Activated T-helper 1 cell treated with anti-CD3 and anti-CD28 coated beads, Interleukin-2, amount 50 U/mL, for 16 hours (primary cell): Measurements from ENCODE around the gene SMOC1.

Source experiments
- DNase-seq, 2 donors: peaks; one replicate each; pipeline ENCODE4 v3.0.0-alpha.2; 2020; ENCODE audit warnings: low read depth in 1 of 2, low spot score in 1 of 2

SMOC1 gene

GRCh38 chr14:69941768-69942742 is 62.8 kb downstream of the SMOC1 start:
- no peak for DNase-seq

DNA sequence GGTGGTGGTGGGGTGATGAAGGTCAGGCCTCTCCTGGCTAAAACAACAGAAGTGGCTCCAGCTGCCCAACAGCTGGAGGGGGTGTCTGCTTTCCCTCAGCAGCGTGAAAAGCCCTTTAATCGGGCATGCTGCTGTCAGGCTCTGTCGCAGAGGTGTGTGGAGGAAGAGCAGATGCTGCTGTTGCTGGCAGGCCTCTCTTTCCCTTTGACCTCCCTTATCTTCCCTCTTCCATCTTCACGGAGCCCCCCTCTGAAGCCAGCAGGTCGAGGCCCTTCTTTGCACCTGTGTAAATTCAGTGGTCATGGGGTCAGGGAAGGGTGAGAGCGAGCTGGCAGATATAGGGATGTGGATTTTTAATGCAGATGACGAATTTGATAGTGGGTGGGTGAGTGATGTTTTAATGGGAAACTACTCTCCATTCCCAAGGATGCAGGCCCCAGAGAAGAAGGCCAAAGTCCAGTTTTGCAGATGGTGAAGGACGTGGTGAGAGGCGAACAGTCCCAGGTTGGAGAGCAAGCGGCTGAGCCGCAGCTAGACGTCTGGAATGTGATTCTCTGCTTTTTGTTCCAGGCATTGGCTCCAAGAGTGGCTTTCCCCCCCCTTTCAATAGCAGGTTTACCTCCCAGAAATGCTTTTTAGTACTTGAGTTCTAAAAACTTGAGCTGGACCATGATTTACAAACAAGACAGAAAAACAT is 64.0 kb downstream of the SMOC1 start:
- no peak for DNase-seq

DNA sequence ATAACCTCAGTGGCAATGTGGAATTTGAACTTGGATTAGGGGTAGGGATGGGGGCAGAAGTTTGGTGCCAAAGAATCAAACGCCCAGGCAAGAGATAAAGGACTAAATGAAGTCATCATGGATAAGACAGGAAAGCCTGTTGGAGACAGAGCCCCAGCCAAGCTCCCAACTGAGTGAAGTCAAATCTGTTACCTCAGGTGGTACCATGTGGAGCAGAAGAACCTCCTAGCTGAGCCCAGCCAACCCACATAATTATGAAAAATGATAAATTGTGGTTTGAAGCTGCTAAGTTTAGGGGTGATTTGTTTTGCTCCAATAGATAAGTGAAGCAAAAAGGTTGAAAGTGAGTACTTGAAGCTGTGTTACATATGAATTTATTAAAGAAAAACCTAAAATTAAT is 66.1 kb downstream of the SMOC1 start:
- no peak for DNase-seq

DNA sequence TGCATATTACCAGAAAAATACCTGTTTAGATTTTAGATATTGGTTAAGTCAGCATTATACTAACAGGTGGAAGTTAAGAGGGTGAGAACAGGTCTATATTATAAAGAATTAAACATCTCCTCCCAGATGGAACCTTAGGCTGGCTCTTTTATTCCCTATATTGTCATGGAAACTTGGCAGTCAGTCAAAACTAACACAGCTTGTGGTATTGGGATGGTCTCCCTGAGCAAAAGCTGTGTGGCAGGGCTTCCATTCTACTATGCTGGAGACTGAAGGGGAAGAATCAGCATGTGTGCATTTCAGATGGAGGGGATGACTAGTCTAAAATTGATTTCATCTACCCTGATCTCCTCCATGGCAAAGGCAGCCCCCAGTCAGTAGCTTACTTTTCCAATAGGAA is 66.7 kb downstream of the SMOC1 start:
- DNase-seq: no peak

GRCh38 chr14:69948351-69948750 is 69.1 kb downstream of the SMOC1 start:
- DNase-seq: no peak

DNA sequence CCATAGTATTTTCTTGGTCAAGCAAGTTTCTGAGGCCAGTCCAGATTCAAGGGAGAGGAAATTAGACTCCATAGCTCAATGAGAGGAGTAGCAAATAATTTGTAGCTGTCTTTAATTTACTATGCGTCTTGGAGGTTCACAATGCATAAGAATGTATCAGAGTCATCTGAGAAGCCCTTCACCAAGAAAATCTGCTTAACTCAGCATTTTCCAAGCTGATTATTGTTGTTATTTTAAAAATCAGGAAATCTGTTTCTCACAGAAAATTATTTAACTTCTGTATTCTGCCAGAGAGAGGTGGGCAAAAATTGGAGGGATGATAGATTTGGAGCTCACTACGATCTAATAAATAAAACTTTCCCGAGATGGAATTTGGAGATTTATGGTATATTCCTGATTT is 72.0 kb downstream of the SMOC1 start:
- DNase-seq: no peak

GRCh38 chr14:69951935-69952334 is 72.7 kb downstream of the SMOC1 start:
- no peak for DNase-seq

DNA sequence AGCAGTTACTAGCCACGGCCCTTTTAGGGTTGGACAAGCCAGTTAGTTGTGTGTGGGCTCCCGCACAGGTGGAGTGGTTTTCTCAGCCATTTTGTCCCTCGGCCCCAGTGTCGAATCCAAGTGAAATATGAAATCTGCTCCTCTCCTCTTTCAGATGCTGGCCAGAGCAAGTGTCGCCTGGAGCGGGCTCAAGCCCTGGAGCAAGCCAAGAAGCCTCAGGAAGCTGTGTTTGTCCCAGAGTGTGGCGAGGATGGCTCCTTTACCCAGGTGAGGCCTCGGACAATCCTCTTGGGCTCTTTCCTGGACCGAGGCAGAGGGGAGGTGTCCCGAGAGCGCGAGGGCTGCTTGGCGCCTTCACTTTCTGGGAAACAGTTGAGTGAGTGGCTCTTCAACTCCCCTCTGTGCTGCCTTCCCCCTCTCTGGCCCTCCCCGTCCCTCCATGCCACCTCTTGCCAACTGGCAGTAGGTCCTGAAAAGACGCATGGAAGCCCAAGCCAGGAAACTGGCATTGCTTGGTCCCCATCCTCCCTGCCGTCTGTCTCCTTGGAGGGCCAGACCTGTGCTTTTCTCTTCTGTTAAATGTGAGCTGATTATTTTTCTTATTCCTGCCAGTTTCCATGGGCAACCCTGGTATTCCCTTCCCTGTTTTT is 74.2 kb downstream of the SMOC1 start:
- DNase-seq: no peak

GRCh38 chr14:69955855-69956845 is 76.9 kb downstream of the SMOC1 start:
- no peak for DNase-seq

DNA sequence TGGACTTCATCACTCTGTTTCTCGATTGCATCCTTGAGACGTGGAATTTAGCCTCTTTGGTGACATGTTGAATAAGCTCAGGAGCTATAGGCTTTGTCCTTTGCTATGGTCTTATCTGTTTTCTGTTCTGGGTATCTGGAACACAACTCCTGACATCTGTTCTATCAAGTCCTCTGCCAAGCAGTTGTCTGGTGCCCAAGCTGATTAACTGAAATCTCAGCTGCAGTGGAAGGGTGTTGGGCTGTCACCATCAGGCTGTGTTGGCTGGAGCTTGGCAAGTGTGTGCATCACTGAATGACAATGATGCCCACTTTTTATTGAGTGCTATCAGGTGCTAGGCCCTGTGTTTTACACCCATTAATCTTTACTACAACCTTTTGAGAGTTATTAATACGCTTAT is 77.8 kb downstream of the SMOC1 start:
- DNase-seq: no peak

GRCh38 chr14:69957986-69958385 is 78.8 kb downstream of the SMOC1 start:
- no peak for DNase-seq

DNA sequence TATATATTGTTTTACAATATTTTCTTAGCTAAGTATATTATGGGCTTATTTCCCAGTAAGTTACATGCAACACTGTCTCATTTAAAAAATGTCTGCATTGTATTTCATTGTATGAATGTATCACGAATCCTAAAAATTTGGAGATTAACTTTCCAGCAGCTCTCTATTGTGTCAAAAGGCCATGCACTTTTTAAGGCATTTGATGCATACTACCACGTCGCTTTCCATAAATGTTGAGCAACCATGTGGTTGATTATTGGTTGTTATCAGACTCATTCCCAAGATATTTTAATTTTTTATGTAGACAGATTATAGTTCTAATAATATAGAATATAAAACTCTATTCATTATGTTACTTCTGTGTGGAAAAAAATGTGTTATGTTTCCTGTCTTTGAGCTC is 79.9 kb downstream of the SMOC1 start:
- no peak for DNase-seq

DNA sequence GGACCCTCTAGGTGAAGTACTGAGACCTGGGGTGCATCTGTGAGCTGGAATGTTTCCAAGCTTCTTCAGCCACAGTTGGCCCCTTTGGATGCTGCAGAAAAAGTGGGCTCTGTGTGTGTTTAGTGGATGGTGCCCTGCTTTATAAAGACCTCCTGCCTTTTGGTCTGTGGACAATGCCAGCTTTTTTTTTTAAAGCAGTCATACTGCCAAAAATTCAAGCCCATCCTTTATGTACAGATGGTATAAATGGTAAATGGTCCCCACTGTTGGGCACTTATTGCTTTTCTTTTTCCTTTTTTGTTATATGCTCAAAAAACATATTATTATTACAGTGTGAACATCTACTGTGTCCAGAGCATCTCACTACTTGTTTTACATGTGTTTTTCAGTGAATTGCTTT is 81.1 kb downstream of the SMOC1 start:
- no peak for DNase-seq

DNA sequence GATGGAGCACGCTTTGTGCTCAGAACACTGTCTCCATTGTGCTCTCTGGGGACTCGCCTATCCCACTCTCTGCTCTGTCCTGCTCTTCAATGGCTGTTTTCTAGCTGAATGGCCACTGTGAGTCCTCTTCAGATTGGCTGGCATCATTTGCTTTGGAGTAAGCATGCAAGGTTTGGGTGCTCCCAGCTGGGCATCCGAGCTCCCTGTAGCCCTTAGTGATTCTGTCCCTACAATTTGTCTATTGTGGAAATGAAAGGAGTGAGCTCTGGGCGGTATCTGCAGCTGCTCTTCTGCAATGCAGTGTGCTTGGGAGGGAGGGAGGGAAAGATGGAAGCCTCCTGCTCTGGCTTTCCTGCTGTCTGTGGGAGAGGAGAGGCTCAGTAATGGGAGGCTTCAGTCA is 84.8 kb downstream of the SMOC1 start:
- DNase-seq: no peak

DNA sequence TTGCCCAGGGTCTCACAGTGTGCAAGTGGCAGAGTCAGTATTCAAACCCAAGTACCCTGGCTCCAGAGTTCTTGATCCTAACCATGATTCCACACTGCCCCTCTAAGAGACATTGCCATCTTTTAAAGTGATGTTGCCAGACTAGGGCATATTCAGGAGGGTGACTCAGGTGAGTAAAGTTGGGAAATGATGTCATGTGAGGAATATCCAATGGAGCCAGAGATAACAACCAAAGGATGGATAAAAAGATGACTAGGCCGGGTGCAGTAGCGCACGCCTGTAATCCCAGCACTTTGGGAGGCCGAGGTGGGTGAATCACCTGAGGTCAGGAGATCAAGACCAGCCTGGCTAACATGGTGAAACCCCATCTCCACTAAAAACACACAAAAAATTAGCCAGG is 85.6 kb downstream of the SMOC1 start:
- DNase-seq: no peak

DNA sequence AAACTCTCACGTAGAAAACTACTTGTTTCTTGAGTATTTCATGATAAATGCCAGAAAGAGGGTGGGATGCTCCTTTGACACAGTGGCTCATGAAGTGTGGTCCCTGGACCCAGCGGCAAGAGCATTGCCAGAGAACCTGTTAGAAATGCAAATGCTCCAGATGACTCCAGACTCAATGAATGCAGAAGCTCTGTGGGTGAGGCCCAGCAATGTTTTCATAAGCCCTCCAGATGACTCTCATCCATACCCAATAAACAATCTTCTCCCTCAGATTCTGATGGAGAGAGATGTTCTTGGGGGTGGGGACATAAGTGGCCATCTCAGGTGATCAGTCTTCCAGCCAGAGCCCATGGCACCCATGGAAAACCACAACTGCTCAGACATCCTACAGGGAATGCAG is 88.9 kb downstream of the SMOC1 start:
- no peak for DNase-seq

DNA sequence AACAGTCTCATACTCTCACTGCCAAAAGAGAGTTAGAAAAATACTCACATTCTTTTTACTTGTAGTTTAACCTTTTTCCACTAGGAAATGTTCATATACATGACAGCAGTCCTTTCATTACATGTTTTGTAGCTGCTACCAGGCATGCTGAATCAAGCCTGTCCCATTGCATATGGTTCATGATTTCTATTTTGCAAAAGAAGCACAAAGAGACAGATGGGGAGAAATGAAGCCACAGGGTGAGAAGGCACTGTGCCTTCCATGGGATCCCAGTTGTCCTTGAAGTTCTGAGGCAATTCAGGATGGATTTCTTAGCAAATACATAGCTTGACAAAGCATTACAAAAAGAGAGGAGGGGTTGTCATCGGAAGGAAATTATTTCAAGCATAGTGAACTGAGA is 89.5 kb downstream of the SMOC1 start:
- no peak for DNase-seq

GRCh38 chr14:69972755-69973154 is 93.5 kb downstream of the SMOC1 start:
- DNase-seq: no peak

GRCh38 chr14:69973846-69974245 is 94.6 kb downstream of the SMOC1 start:
- no peak for DNase-seq

GRCh38 chr14:69979882-69980281 is 100.7 kb downstream of the SMOC1 start:
- DNase-seq: no peak
